GM18508 (cell line): Measurements from ENCODE around the gene C12orf57.
A peak's percentile ranks its signal among the peaks of the same experiment; 100 is the strongest.

Experiments used
- ATAC-seq: cut with Tn5 transposase; IDR thresholded peaks from one replicate; pipeline ENCODE4 v1.9.1; 2021; ENCODE audit warnings: moderate number of reproducible peaks; ENCODE audit not compliant: insufficient read depth, unreplicated experiment

C12orf57 gene

DNA sequence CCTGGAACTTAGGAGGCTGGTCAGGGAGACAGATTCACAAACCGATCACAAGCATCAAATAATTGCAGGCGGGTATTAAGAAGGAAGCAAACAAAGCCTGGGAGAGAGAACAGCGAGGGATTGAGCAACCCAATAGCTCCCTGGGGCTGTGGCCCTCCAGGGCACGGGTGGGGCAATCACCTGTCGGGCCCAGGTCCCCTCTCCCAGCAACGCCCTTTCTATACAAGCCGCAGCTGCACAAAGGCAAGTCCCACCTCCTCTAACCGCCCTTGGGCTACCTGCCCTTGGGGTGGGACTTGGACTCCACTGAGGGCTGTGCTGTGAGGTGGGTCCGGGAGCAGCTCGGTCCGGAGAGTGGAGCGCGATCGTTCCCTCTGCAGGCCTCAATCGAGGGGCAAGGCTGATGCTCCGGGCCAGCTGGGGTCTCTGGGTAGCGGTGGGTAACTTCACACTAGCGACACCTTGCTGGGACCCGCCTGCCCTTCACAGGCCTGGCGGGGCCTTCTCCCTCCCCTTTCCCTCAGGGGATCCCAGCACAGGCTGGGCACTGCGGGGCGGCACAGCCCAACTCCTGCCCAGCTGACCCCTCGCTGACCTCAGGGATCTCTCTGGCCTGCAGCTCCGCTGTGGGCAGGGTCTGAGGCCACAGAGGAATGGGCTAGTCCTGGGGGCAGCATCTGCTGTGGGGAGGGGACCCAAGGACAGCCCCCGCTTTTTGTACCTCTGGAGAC is 18.6 kb downstream of the C12orf57 start:
- ATAC-seq = no peak

DNA sequence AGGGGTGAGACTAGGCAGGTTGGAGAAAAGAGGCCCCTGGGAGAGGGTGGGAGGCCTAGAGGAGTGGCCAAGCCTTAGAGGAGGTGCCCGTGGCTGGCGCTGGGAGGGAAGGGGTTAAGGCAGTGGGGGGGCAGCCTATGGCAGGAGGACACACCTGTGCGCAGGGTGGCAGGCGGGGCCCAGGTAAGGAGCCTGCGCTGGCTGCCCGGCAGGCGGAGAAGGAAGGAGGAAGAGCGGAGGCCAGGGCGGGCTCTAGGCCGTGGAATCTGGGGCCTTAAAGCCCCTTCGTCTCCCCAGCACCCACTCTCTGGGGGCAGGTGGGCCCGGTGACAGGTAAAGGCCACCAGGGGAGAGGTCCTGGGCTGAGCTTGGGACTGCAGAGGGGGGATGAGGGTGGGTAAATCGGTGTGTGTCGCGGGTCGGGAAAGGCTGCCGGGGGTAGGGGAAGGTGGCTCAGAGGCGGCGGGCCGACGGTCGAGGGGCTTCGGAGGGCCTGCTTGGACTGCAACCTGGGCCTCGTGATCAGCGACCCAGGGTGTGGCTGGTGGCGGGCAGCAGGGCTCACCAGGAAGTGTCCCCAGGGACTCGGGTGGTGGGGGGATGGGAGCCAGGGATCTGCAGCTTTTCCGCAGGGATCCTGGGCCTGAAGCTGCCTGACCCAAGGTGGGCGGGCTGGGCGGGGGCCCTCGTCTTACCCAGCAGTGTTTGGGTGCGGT is 19.4 kb downstream of the C12orf57 start:
- no peak for ATAC-seq

DNA sequence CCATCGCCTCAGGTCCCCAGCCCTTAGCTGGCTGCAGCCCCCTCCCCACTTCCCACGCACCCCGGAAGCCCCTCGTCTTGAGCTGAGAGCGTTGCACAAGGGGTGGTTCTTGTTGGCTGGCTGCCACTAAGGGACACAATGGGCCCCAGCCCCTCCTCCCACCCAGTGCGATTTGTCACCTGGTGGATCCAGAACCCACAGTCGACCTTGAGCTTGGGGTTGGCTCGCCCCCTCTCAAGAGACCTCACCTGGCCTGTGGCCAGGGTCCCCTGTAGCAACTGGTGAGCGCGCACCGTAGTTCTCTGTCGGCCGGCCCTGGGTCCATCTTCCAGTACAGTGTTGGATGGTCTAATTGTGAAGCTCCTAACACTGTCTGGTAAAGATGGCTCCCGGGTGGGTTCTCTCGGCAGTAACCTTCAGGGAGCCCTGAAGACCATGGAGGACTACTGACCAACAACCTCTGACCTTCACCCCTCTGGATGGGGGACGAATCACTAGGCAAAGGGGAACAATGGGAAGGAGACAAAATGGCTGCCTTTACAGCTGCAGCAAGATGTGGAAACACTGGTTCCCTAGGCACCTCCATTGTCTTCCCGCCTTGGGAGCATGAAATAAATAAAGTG is 20.1 kb downstream of the C12orf57 start:
- no peak for ATAC-seq

DNA sequence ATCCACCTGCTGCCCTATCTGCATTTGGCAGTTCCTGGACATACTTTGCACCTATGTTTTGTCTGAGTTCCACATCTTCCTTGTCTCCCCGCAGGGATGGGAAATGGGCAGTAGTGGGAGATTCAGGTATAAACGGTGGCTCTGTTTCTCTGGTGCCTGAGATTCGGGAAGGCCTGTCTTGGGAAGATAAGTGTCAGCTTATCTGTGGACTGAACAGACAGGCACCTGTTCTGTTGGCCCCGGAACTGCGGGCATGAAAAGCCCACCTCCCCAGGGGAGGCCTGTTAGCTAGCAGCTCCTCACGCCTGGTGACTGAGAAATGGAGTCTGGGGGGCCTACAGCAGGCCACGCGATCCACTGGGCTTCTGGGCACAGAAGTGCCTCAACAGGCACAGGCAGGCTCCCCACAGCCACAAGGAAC is 20.8 kb downstream of the C12orf57 start:
- no peak for ATAC-seq

DNA sequence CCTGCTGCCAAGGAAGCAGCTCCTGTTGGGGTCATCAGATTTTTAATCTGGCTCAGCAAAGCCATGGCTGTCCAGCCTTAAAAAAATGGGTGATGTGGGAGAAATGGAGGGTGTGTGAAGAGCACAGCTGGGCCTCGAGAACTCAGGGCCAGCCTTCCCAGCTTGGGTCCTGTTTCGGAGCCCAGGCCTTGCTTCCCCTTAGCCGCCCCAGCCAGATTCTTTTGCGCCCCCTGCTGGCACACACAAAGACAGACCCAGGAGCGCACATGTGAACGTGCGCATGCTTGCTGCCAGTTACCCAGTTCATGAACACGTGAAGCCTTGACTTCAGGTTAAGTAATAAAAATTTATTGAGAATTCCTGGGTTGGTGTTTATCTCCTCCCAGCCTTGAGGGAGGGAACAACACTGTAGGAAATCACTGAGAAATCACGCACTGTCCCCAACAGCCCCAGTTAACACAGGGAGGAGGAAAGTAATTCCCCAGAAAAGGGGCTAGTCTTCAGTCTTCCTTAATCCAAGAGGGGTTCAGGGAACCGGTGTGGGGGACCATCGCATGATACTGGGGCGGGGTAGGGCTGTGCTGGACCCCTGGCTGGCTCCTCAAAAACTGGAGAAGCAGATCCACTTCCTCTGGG is 21.3 kb downstream of the C12orf57 start:
- ATAC-seq = no peak

DNA sequence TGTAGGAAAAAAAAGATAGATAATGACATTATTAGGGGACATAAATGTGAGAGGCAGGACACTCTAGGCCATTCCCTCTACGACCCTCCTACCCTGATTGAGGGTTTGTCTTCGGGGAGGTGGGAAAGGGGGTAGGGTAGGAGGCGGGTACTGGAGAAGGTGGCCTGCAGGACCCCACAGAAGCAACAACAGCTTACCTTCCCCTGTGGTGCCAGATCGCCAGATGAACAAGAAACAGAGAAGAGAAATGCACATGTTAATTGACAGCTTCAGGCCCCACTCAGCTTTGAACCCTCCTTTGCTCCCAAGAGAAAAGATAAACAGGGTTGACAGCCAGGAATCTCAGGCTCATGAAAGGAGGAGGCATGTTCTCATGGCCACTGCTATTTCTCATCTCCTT is 21.9 kb downstream of the C12orf57 start:
- ATAC-seq = no peak

DNA sequence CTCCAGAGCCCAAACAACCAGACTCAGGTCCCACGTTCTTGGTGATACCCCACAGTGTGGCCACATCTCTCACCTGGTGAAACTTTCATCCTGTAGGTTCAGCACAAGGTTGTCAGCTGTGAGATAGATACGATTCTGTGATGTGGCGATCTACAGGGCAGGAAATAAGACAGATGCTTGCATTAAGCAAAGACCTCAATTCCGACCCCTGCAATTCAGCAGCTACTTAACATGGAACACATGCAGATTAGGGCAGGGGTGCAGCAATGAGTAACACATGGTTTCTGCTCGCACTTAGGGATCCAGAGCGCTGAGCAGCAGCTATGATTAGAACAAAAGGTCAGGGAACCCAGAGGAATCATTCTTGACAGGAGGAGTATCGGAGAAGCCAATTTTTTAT is 22.5 kb downstream of the C12orf57 start:
- ATAC-seq = no peak

DNA sequence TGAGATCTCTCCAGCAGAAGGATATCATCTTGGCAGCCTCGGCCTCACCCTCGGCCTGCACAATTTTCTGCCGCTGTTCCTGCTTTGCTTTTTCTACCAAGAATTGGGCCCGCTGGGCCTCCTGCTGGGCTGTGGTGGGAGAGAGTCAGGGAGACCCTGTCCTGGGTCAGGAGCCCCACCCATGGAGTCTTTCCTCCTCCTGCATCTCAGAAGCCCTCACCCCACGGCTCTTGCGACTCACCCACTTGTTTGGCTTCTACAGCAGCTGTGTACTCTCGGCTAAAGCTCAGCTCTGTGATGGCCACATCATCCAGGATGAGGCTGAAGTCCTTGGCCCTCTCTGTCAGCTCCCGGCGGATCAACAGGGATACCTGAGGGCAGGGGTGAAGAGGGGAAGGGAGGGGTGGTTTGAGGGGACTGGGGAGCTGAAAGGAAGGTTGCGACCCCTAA is 23.9 kb downstream of the C12orf57 start:
- no peak for ATAC-seq

DNA sequence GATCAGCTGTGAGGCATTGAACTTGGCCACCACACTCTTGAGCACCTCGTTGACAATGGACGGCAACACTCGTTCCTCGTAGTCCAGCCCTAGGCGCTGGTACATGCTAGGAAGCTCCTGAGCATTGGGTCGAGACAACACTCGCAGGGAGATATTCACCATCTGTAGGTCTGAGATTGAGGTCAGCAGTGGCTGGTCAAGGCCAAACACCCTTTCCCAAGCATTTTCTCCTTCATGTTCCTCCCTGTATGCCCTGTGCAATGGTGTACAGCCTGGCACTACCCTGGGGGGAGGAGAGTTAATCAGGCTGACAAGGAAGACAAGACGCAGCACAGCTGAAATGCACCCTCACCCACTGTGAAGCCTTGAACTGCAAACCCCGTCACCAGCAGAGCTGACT is 24.6 kb downstream of the C12orf57 start:
- no peak for ATAC-seq

DNA sequence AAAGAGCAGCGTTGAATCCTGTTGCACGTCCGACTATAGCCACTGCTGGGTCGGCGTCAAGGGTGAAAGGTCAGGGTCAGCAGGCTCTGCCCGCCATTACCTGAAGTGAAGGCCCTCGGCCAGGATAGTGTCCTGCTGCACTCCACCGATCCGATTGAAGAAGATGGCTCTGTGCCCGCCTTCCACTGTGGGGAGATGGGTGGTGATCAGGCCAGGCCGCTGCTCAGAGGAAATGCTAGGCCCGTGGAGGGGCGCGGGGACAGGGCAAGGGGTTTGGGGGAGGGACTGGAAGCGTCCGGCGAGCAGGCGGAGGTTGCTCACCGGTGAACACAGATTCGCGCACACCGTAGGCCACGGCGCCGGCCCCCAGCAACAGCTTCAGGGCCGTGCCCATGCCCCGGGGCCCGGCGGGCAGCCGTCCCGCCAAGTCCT is 26.3 kb downstream of the C12orf57 start:
- peak; percentile 9 for ATAC-seq

DNA sequence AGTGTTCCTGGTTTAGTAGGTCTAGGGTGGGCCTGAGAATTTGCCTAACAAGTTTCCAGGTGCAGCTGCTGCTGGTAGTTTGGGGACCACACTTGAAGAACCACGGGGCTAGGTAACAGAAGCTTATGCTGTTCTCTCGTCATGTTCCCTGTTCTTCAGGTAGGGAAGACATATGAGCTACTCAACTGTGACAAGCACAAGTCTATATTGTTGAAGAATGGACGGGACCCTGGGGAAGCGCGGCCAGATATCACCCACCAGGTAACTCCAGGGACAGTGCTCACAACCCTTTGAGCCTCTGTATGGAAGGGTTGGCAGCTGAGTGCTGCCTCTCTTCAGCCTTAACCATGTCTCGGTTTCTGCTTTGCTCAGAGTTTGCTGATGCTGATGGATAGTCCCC is 30.4 kb downstream of the C12orf57 start:
- no peak for ATAC-seq

DNA sequence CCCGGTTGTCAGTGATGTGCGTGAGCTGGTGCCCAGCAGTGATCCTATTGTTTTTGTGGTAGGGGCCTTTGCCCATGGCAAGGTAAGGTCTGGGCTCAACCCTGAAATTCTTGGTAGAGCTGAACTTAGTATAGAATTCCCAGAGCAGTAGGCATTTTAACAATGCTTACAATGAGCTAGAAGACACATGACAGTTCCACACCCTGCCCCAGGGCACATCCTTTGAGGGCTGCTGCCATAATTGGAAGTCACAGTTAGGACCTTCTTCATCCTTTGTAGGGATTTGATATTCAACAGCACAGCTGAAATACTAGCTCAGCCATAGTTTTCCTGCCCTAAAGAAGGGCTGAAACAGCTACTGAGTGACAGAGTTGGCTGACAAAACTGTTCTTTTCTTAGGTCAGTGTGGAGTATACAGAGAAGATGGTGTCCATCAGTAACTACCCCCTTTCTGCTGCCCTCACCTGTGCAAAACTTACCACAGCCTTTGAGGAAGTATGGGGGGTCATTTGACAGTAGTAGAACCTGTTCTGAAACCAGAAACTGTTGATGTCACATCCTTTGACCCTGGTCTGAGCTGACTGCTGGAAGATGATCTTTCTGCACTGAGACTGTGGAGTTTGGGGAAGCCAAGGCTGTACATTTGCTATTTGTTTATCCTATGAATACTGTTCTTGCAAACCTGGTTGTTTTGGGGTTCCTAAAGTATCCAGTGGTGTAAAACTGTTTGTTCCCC is 31.6 kb downstream of the C12orf57 start:
- no peak for ATAC-seq

DNA sequence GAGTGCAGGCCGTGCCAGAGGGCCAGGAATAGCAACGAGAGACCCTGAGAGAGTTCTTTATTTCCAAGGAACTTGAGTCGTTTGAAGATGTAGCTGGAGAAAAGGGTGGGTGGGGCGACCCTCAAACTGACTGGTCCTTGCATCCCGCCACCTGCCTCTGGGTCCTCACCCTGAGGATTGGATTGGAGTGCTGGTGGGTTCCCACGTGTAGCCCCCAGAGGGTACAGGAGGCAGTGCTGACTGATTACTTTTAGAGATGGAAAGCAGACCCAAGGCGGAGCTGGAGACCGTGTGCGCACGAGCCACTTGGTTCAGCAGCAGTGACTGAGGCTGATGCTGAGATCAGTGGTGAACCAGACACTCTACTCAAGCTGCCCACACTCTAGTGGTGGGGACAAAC is 33.8 kb downstream of the C12orf57 start:
- no peak for ATAC-seq

DNA sequence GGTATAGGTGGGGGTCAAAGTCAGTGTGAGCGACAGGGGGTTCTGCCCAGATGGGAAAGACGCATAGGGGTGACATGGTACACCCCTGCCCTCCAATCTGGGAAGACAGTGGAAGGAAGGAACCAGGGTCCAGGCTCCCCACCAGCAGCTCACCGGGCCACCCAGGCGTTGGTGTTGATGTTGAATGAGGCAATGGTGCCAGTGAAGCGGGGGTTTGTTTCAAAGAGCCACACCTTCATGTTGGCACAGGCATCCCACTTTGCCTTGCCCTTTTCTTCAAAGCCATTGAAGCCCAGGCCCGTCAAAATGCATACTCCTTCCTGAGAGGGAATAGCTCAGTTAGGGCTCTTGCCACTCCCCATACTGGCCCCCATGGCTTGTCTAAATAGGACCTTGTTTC is 34.4 kb downstream of the C12orf57 start:
- ATAC-seq = no peak

DNA sequence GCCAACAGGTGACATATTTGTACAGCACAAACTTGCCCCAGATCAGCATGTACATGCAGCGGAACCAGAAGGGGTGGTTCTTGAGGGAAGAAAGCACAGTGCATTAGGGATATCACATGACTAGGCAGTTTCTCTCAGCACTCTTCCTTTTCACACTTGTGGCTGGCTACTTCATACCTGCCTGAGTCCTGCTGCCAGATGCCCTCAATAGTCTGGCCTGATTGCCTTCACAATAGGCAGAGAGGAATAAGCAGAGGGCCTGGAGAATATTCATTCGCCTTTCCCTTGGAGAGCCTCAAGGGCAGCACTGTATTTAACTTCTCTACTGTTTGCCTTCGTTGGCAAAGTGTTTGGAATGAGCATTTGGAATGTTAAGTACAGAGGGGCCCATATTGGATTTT is 34.8 kb downstream of the C12orf57 start:
- ATAC-seq = no peak

DNA sequence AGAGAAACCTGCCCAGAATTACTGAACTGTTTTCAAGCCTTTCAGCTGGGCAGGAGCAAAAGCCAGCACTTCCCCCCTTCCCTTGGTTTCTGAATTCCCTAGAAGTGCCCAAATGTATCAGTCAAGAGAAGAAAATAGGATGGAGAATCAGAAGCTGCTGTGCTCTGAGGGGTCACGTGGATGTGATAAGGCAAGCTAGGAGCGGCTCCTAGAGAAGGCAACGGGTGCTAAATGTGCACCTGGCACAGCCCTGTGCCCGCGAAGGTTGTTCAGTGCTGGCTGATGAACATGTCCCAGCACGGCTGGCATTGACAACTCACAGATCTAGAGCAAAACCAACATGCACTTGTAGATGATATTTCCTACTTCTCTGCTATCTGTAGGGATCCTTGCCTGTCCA is 35.2 kb downstream of the C12orf57 start:
- no peak for ATAC-seq

DNA sequence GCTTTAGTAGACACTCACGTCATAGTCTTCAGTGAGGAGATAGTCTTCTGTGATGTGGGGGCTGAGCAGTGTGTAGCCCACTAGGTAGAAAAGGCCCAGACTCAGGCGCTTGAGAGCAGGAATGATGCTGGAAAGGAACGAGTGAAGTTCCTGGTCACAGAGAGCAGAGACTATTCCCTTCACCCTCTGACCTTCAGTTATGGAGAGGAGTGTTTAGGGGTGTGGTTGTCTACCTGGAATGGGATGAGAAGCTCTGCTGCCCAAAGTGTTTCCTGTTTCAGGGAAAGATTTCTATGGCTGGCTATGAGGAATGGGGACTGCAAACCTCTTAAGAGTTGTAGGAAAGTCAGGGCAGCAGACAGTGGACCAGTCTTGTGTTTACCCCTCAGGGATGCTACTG is 35.6 kb downstream of the C12orf57 start:
- ATAC-seq = no peak

DNA sequence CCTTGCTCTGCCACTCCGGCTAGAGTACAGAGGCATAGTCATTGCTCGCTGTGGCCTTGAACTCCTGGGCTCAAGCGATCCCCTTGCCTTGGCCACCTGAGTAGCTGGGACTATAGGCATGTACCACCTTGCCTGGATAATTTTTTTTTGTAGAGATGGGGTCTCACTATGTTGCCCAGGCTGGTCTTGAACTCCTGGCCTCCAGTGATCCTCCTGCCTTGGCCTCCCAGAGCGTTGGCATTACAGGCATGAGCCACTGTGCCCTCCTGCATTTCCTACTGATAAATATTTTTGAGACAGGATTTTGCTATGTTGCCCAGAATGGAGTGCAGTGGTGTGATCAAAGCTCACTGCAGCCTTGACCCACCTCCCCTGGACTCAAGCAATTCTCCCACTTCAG is 36.3 kb downstream of the C12orf57 start:
- no peak for ATAC-seq

DNA sequence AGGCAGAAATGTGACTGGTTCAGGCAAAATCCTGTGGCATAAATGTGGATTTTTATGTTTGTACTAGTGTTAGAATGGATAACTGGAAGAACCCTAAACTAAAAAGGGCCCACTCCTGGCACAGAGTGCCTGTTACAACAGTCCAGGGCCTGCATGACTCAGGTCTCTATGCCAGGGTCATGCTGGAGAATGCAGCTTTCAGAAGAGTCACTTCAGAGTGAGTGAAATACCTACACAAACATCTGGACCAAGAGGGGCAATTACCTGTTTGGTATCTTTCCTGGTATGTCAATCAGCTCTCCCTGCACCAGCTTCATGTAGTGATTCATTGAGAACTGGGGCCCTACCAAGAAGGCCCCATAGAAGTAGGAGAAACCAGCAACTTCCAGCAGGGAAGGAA is 36.9 kb downstream of the C12orf57 start:
- no peak for ATAC-seq
